ENCODE measurements around the gene MEGF6.

DNA sequence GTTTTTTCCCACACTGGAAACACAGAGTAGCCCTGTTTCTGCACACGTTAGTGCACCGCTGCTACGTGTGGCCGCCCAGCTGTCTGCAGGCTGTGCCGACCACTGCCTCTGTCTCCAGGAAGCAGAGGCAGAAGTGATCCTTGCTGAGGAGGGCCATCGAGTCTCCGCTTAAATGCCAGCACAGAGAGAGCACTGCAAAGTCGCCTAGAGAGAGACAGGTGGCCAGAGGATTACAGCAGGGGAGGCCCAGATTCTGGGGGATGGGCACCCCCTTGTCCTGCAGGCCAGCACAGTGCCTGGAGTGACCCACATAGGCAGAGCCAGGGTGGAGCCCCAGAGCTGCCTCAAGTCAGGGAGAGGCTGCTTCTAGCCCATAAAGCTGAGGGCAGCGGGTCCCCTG lies 19.6 kb upstream of the MEGF6 start:
- no peak for TF ChIP-seq POLR2A (IDR thresholded peaks at IDR 0.05)
- TF ChIP-seq, protein P1, sequence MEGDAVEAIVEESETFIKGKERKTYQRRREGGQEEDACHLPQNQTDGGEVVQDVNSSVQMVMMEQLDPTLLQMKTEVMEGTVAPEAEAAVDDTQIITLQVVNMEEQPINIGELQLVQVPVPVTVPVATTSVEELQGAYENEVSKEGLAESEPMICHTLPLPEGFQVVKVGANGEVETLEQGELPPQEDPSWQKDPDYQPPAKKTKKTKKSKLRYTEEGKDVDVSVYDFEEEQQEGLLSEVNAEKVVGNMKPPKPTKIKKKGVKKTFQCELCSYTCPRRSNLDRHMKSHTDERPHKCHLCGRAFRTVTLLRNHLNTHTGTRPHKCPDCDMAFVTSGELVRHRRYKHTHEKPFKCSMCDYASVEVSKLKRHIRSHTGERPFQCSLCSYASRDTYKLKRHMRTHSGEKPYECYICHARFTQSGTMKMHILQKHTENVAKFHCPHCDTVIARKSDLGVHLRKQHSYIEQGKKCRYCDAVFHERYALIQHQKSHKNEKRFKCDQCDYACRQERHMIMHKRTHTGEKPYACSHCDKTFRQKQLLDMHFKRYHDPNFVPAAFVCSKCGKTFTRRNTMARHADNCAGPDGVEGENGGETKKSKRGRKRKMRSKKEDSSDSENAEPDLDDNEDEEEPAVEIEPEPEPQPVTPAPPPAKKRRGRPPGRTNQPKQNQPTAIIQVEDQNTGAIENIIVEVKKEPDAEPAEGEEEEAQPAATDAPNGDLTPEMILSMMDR (IDR thresholded peaks at IDR 0.05): no peak
